ENCODE data around the gene NPAS3. TPM values are rescaled to one million over a fixed set of nuclear protein-coding genes. Genes with fewer than 3 reads are reported as not detected.

The NPAS3 gene
- total RNA-seq, 1 experiment from 2014 or later: not detected

GRCh38 chr14:33592297-33592696 lies 653.6 kb downstream of the NPAS3 start:
- intact Hi-C loops (cut with micrococcal nuclease): no loop called here
- ChIA-PET POLR2A (no interaction called here), RAD21 (ENCODE audit: low non-redundant PET in 1 of 2, low total read pairs in 2 of 2, uncharacterized antibody in 2 of 2, unreplicated experiment in 2 of 2) (no interaction called here), CTCF (no interaction called here)
- no peak for DNase-seq (ENCODE audit: low read depth, low spot score)
- Histone ChIP-seq H3K9ac (ENCODE audit: low read length) (no peak overlapping the region), H3K4me3 (replicated peaks in 1 of 2; ENCODE audit: low read depth in 1 of 2, low read length in 2 of 2) (no peak overlapping the region), H3K4me1 (ENCODE audit: control insufficient read depth in 1 of 2, insufficient read depth in 2 of 2, low read length in 2 of 2) (no peaks in the 10 kb centered on the region), H2AFZ (ENCODE audit: low read depth, low read length, poor library complexity, severe bottlenecking) (no peak overlapping the region), H3K36me3 (ENCODE audit: control insufficient read depth in 1 of 2, insufficient read depth in 2 of 2, low read length in 2 of 2) (no peaks in the 10 kb centered on the region), H3K4me2 (ENCODE audit: low read length) (no peak overlapping the region), H3K9me2 (ENCODE audit: insufficient read depth) (no peaks in the 10 kb centered on the region), H3K79me2 (ENCODE audit: insufficient read depth, low read length) (no peaks in the 10 kb centered on the region), H3K27ac (ENCODE audit: low read depth, low read length) (no peak overlapping the region), H3K9me3 (ENCODE audit: control insufficient read depth in 1 of 2, insufficient read depth in 1 of 2, low read depth in 1 of 2, low read length in 2 of 2) (no peaks in the 10 kb centered on the region), H4K20me1 (ENCODE audit: insufficient read depth) (no peaks in the 10 kb centered on the region), H3K27me3 (ENCODE audit: insufficient read depth, low read length) (peaks cover 2% of the 10 kb centered on the region; the same call in 1 of the 2 replicates)
- no peak for TF ChIP-seq RAD21 (IDR thresholded peaks at IDR 0.05; ENCODE audit: low read depth)
- no peak for TF ChIP-seq EGR1 (IDR thresholded peaks at IDR 0.05; ENCODE audit: low read depth)
- no peak for TF ChIP-seq POLR2AphosphoS5 (IDR thresholded peaks at IDR 0.05; ENCODE audit: low read depth, low read length)
- TF ChIP-seq POLR2A (IDR thresholded peaks at IDR 0.05; ENCODE audit: borderline replicate concordance, extremely low read depth, insufficient read depth, insufficient read length): no peak
- no peak for TF ChIP-seq JUND (IDR thresholded peaks at IDR 0.05)
- TF ChIP-seq CEBPB (IDR thresholded peaks at IDR 0.05; ENCODE audit: low read depth): no peak
- TF ChIP-seq CTCF (IDR thresholded peaks at IDR 0.05 in 2 of 3, conservative IDR thresholded peaks at IDR 0.05 in 1 of 3; ENCODE audit: borderline replicate concordance in 1 of 3, insufficient read depth in 1 of 3, low read depth in 2 of 3, low read length in 2 of 3): no peak
- TF ChIP-seq YY1 (IDR thresholded peaks at IDR 0.05; ENCODE audit: extremely low read depth, insufficient replicate concordance, low read depth, low read length): no peak
- no peak for TF ChIP-seq CBX3 (IDR thresholded peaks at IDR 0.05; ENCODE audit: low read depth)
- no peak for TF ChIP-seq EZH2 (IDR thresholded peaks at IDR 0.05)
- no peak for ATAC-seq
- BruUV-seq (replicated peaks): no TSS peak
